MCF 10A (cell line): ENCODE data around the gene TCP11. TPM values are rescaled to one million over a fixed set of nuclear protein-coding genes. Genes with fewer than 3 reads are reported as not detected.

Experiments used
- BruUV-seq: library from RNA; stranded (reverse); fragments of 400-500 nt; replicated peaks from 2 replicates; lab custom pipeline; 2021; lab: Mats Ljungman, UMichigan
- CTCF ChIA-PET: fragments of 300-600 bp; sonication (Branson Sonifier 250); formaldehyde crosslinking; extraction: SDS; loops from one replicate; lab custom pipeline; 2021; ENCODE audit warnings: antibody characterized with exemption, inconsistent platforms; lab: Yijun Ruan, JAX
- POLR2A ChIA-PET: fragments of 300-600, 350-650 bp; sonication (Branson Sonifier 250); formaldehyde crosslinking; extraction: SDS; loops from one replicate; lab custom pipeline; 2020; ENCODE audit warnings: antibody characterized with exemption, inconsistent platforms; lab: Yijun Ruan, JAX
- DNase-seq: peaks from one replicate; pipeline ENCODE4 v3.0.0-alpha.2; 2018; ENCODE audit not compliant: unreplicated experiment
- H3K27ac Mint-ChIP-seq: one replicate; pipeline ENCODE4 v1.8.0; 2022; ENCODE audit warnings: mild to moderate bottlenecking, low read depth, mixed read lengths; ENCODE audit not compliant: unreplicated experiment
- H3K27me3 Mint-ChIP-seq: one replicate; pipeline ENCODE4 v1.8.0; 2022; ENCODE audit warnings: mixed read lengths; ENCODE audit not compliant: insufficient read depth, unreplicated experiment
- H3K36me3 Mint-ChIP-seq: one replicate; pipeline ENCODE4 v1.8.0; 2022; ENCODE audit warnings: mild to moderate bottlenecking, moderate library complexity, mixed read lengths; ENCODE audit not compliant: insufficient read depth, unreplicated experiment
- H3K4me1 Mint-ChIP-seq: one replicate; pipeline ENCODE4 v1.8.0; 2022; ENCODE audit warnings: mixed read lengths; ENCODE audit not compliant: insufficient read depth, unreplicated experiment
- H3K4me3 Mint-ChIP-seq: one replicate; pipeline ENCODE4 v1.8.0; 2022; ENCODE audit warnings: mild to moderate bottlenecking, moderate library complexity, mixed read lengths; ENCODE audit not compliant: unreplicated experiment
- H3K9me3 Mint-ChIP-seq: one replicate; pipeline ENCODE4 v1.8.0; 2022; ENCODE audit warnings: mixed read lengths; ENCODE audit not compliant: unreplicated experiment
- CTCF ChIP-seq: fragments of 200-600 bp; IDR thresholded peaks from one replicate; pipeline ENCODE4 v1.8.0; 2022; ENCODE audit warnings: antibody characterized with exemption, mild to moderate bottlenecking; ENCODE audit not compliant: unreplicated experiment
- intact Hi-C: fragments of 100-400 bp; cut with micrococcal nuclease; formaldehyde crosslinking; loops from 2 replicates; pipeline ENCODE4 v1.14.1; 2022
- total RNA-seq: library from RNA; stranded (reverse); gene quantifications from 2 replicates; pipeline ENCODE4 v1.2.3, GENCODE V29; 2022

Gene TCP11
- total RNA-seq, 1 experiment from 2014 or later = not detected

DNA sequence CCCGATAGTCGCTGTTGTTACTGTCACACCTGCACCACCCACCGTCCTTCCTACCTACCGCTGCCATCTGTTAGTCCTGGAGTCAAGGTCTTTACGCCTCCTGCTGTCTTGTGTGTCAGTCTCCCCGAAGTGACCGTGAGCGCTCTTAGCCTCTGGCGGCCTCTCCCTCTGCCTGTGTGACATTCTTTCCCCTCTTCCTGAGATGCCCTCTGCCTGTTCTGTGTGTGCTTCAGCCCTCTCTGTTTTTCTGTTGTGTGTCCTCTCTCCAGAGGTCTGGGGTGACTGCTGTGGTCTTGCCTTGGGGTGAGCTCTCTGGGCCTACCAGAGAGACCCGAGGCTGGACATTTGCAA, 54.9 kb downstream of the TCP11 start:
- BruUV-seq = no TSS peak
- Mint-ChIP-seq H3K4me3 (no peak overlapping the region), H3K9me3 (no peaks in the 10 kb centered on the region), H3K4me1 (peaks cover 4% of the 10 kb centered on the region), H3K27me3 (no peaks in the 10 kb centered on the region), H3K36me3 (peaks cover 35% of the 10 kb centered on the region), H3K27ac (no peak overlapping the region)
- DNase-seq = no peak
- ChIA-PET CTCF (no interaction called here), POLR2A (no interaction called here)
- no peak for TF ChIP-seq CTCF
- intact Hi-C loops = no loop called here

- Mint-ChIP-seq H3K36me3 (peaks cover 35% of the 10 kb centered on the region), H3K27me3 (no peaks in the 10 kb centered on the region), H3K4me1 (peaks cover 4% of the 10 kb centered on the region), H3K9me3 (no peaks in the 10 kb centered on the region), H3K4me3 (no peak overlapping the region), H3K27ac (no peak overlapping the region)
- BruUV-seq = no TSS peak
- TF ChIP-seq CTCF = no peak
- POLR2A ChIA-PET = no interaction called here
- intact Hi-C loops = no loop called here
- no peak for DNase-seq
- CTCF ChIA-PET = no interaction called here
These were observed 55.5 kb downstream of the TCP11 start for GRCh38 chr6:35085359-35086281.

- Mint-ChIP-seq H3K27ac (no peak overlapping the region), H3K9me3 (no peaks in the 10 kb centered on the region), H3K4me3 (no peak overlapping the region), H3K4me1 (peaks cover 4% of the 10 kb centered on the region), H3K27me3 (no peaks in the 10 kb centered on the region), H3K36me3 (peaks cover 35% of the 10 kb centered on the region)
- DNase-seq = no peak
- TF ChIP-seq CTCF = no peak
- CTCF ChIA-PET = interaction anchor here (0.8 kb wide), 1 partner anchor 121 kb away, joined by 3 read pairs; no protein-coding TSS in a partner anchor
- no TSS peak for BruUV-seq
- POLR2A ChIA-PET = no interaction called here
- intact Hi-C loops = no loop called here
These were observed 56.5 kb downstream of the TCP11 start for GRCh38 chr6:35084511-35085203.

DNA sequence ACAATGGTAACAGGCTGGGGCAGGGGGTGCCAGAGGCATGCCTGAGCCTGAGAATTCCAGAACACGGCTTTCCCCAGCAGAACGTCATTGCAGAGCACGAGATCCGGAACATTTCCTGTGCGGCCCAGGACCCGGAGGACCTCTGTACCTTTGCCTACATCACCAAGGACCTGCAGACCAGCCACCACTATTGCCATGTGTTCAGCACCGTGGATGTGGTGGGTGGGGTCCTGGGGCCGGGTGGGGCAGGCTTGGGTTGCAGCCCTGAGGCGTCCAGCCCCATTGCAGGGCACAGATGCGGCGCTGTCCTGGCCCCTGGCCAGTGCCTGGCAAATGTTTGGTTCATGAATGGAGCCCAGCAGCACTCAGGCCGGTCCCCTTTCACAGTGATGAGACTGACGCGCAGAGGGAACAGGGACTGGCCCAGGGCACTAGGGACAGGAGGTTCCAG, 57.1 kb downstream of the TCP11 start:
- CTCF ChIA-PET = interaction anchor here (0.8 kb wide), 1 partner anchor 121 kb away, joined by 3 read pairs; no protein-coding TSS in a partner anchor
- TF ChIP-seq CTCF = no peak
- POLR2A ChIA-PET = no interaction called here
- peaks cover 4% of the 10 kb centered on the region for H3K4me1 Mint-ChIP-seq
- H3K27me3 Mint-ChIP-seq = no peaks in the 10 kb centered on the region
- H3K9me3 Mint-ChIP-seq = no peaks in the 10 kb centered on the region
- no peak overlapping the region for H3K27ac Mint-ChIP-seq
- BruUV-seq = no TSS peak
- no peak overlapping the region for H3K4me3 Mint-ChIP-seq
- DNase-seq = no peak
- H3K36me3 Mint-ChIP-seq = peaks cover 35% of the 10 kb centered on the region
- intact Hi-C loops = no loop called here
